ENCODE results near the gene MORN5. TPM values are rescaled to one million over a fixed set of nuclear protein-coding genes. Genes with fewer than 3 reads are reported as not detected.

The MORN5 gene
- total RNA-seq, 1 donor from 2014 or later, result not detected

GRCh38 chr9:122216138-122216797 lies 56.6 kb downstream of the MORN5 start:
- DNase-seq (ENCODE audit: low read depth, low spot score), result no peak
- peaks cover 99% of the 10 kb centered on the region for H3K27me3 Mint-ChIP-seq (ENCODE audit: low read depth)
- peaks cover 6% of the 10 kb centered on the region for H3K36me3 Mint-ChIP-seq (ENCODE audit: low read depth)
- peak overlapping the region; percentile 17 for H3K4me3 Mint-ChIP-seq
- H3K9me3 Mint-ChIP-seq, result no peaks in the 10 kb centered on the region
- no peak for TF ChIP-seq CTCF (conservative IDR thresholded peaks at IDR 0.05)
- no peak overlapping the region for H3K27ac Mint-ChIP-seq (ENCODE audit: unreplicated experiment)
- peaks cover 14% of the 10 kb centered on the region for H3K4me1 Mint-ChIP-seq

- Mint-ChIP-seq H3K4me3 (peak overlapping the region; percentile 17), H3K9me3 (no peaks in the 10 kb centered on the region), H3K36me3 (ENCODE audit: low read depth) (peaks cover 6% of the 10 kb centered on the region), H3K27ac (ENCODE audit: unreplicated experiment) (no peak overlapping the region), H3K27me3 (ENCODE audit: low read depth) (peaks cover 99% of the 10 kb centered on the region), H3K4me1 (peaks cover 14% of the 10 kb centered on the region)
- TF ChIP-seq CTCF (conservative IDR thresholded peaks at IDR 0.05), result no peak
- no peak for DNase-seq (ENCODE audit: low read depth, low spot score)
Observed at GRCh38 chr9:122216798-122217418, 57.2 kb downstream of the MORN5 start.

GRCh38 chr9:122217640-122218039 lies 57.9 kb downstream of the MORN5 start:
- peaks cover 99% of the 10 kb centered on the region for H3K27me3 Mint-ChIP-seq (ENCODE audit: low read depth)
- TF ChIP-seq CTCF (conservative IDR thresholded peaks at IDR 0.05), result no peak
- no peak overlapping the region for H3K4me3 Mint-ChIP-seq
- H3K27ac Mint-ChIP-seq (ENCODE audit: unreplicated experiment), result no peak overlapping the region
- no peak for DNase-seq (ENCODE audit: low read depth, low spot score)
- H3K4me1 Mint-ChIP-seq, result peaks cover 14% of the 10 kb centered on the region
- H3K9me3 Mint-ChIP-seq, result no peaks in the 10 kb centered on the region
- peaks cover 6% of the 10 kb centered on the region for H3K36me3 Mint-ChIP-seq (ENCODE audit: low read depth)

- Mint-ChIP-seq H3K9me3 (no peaks in the 10 kb centered on the region), H3K4me1 (peaks cover 21% of the 10 kb centered on the region), H3K4me3 (no peak overlapping the region), H3K27ac (ENCODE audit: unreplicated experiment) (no peak overlapping the region), H3K27me3 (ENCODE audit: low read depth) (peaks cover 99% of the 10 kb centered on the region), H3K36me3 (ENCODE audit: low read depth) (peaks cover 6% of the 10 kb centered on the region)
- DNase-seq (ENCODE audit: low read depth, low spot score), result no peak
- no peak for TF ChIP-seq CTCF (conservative IDR thresholded peaks at IDR 0.05)
Observed at GRCh38 chr9:122218071-122218934, 58.6 kb downstream of the MORN5 start.

- DNase-seq (ENCODE audit: low read depth, low spot score), result no peak
- no peaks in the 10 kb centered on the region for H3K9me3 Mint-ChIP-seq
- H3K27ac Mint-ChIP-seq (ENCODE audit: unreplicated experiment), result no peak overlapping the region
- peaks cover 21% of the 10 kb centered on the region for H3K4me1 Mint-ChIP-seq
- TF ChIP-seq CTCF (conservative IDR thresholded peaks at IDR 0.05), result no peak
- peaks cover 6% of the 10 kb centered on the region for H3K36me3 Mint-ChIP-seq (ENCODE audit: low read depth)
- peaks cover 100% of the 10 kb centered on the region for H3K27me3 Mint-ChIP-seq (ENCODE audit: low read depth)
- no peak overlapping the region for H3K4me3 Mint-ChIP-seq
Observed at GRCh38 chr9:122218935-122219855, 59.5 kb downstream of the MORN5 start.
